Measurements from ENCODE around the gene SGPL1. TPM values are rescaled to one million over a fixed set of nuclear protein-coding genes. Genes with fewer than 3 reads are reported as not detected.

Gene SGPL1
- total and polyA plus RNA-seq, 10 of the 15 experiments (the other 5 are each of a cell fraction or from before 2014, with no cell fraction given) = 4.9 to 20.7 (median 10.6) TPM

Small RNAs within 50 kb of the gene (small RNA-seq; reads per million reads assigned to genes)
- not detected for gene RPS26P40

Other genes with a start within 250 kb of the SGPL1 start
- 1.1 and 1.9 TPM in 2 replicates for gene PRF1, start 213.2 kb upstream of the SGPL1 start, total RNA-seq (2014; rRNA removed)
- 1.1 and 1.4 TPM in 2 replicates for gene PRF1, start 213.2 kb upstream of the SGPL1 start, total RNA-seq (2014; rRNA removed; fragmentation: Illumina TruSeq; extraction: Trizol)
- gene PRF1, start 213.2 kb upstream of the SGPL1 start, total RNA-seq (2021) = 1.5 and 1.8 TPM in 2 replicates
- gene PRF1, start 213.2 kb upstream of the SGPL1 start, polyA plus RNA-seq (2011; rRNA removed) = 5.5 and 15.7 TPM in 2 replicates
- gene PRF1, start 213.2 kb upstream of the SGPL1 start, polyA plus RNA-seq (2014; fragmentation: Illumina TruSeq; extraction: Trizol) = 0.84 and 2.6 TPM in 2 replicates
- gene PRF1, start 213.2 kb upstream of the SGPL1 start, polyA plus RNA-seq (2014; fragmentation: Nextera tagmentation; extraction: Ambion mirVana) = 1 to 10 TPM; 1.7 to 1.9 TPM
- 0.97 and 1.3 TPM in 2 replicates for gene PRF1, start 213.2 kb upstream of the SGPL1 start, polyA plus RNA-seq (2014; rRNA removed)
- under 1 TPM; 0.88 to 1.00 TPM for gene PRF1, start 213.2 kb upstream of the SGPL1 start, polyA plus RNA-seq (2016; fragmentation: Nextera tagmentation; extraction: Ambion mirVana)
- gene ADAMTS14, start 143.4 kb upstream of the SGPL1 start, total RNA-seq (2014; rRNA removed) = not detected in 2 replicates
- not detected in 2 replicates for gene ADAMTS14, start 143.4 kb upstream of the SGPL1 start, total RNA-seq (2014; rRNA removed; fragmentation: Illumina TruSeq; extraction: Trizol)
- not detected in 2 replicates for gene ADAMTS14, start 143.4 kb upstream of the SGPL1 start, total RNA-seq (2021)
- 0.01 and 0.03 TPM in 2 replicates for gene ADAMTS14, start 143.4 kb upstream of the SGPL1 start, polyA plus RNA-seq (2011; rRNA removed)
- not detected in 2 replicates for gene ADAMTS14, start 143.4 kb upstream of the SGPL1 start, polyA plus RNA-seq (2014; fragmentation: Illumina TruSeq; extraction: Trizol)
- gene ADAMTS14, start 143.4 kb upstream of the SGPL1 start, polyA plus RNA-seq (2014; fragmentation: Nextera tagmentation; extraction: Ambion mirVana) = not detected
- 0.03 and 0.05 TPM in 2 replicates for gene ADAMTS14, start 143.4 kb upstream of the SGPL1 start, polyA plus RNA-seq (2014; rRNA removed)
- gene ADAMTS14, start 143.4 kb upstream of the SGPL1 start, polyA plus RNA-seq (2016; fragmentation: Nextera tagmentation; extraction: Ambion mirVana) = not detected
- not detected in 2 replicates for gene TBATA, start 30.6 kb upstream of the SGPL1 start, total RNA-seq (2014; rRNA removed)
- gene TBATA, start 30.6 kb upstream of the SGPL1 start, total RNA-seq (2014; rRNA removed; fragmentation: Illumina TruSeq; extraction: Trizol) = not detected in 2 replicates
- not detected in 2 replicates for gene TBATA, start 30.6 kb upstream of the SGPL1 start, total RNA-seq (2021)
- gene TBATA, start 30.6 kb upstream of the SGPL1 start, polyA plus RNA-seq (2011; rRNA removed) = not detected in 2 replicates
- not detected in 2 replicates for gene TBATA, start 30.6 kb upstream of the SGPL1 start, polyA plus RNA-seq (2014; fragmentation: Illumina TruSeq; extraction: Trizol)
- gene TBATA, start 30.6 kb upstream of the SGPL1 start, polyA plus RNA-seq (2014; fragmentation: Nextera tagmentation; extraction: Ambion mirVana) = not detected
- not detected in 2 replicates for gene TBATA, start 30.6 kb upstream of the SGPL1 start, polyA plus RNA-seq (2014; rRNA removed)
- not detected for gene TBATA, start 30.6 kb upstream of the SGPL1 start, polyA plus RNA-seq (2016; fragmentation: Nextera tagmentation; extraction: Ambion mirVana)
- 32.7 and 37.9 TPM in 2 replicates for gene PCBD1, start 72.6 kb downstream of the SGPL1 start, total RNA-seq (2014; rRNA removed)
- gene PCBD1, start 72.6 kb downstream of the SGPL1 start, total RNA-seq (2014; rRNA removed; fragmentation: Illumina TruSeq; extraction: Trizol) = 23.7 and 27.9 TPM in 2 replicates
- 25.1 and 30.3 TPM in 2 replicates for gene PCBD1, start 72.6 kb downstream of the SGPL1 start, total RNA-seq (2021)
- 58.2 and 66.8 TPM in 2 replicates for gene PCBD1, start 72.6 kb downstream of the SGPL1 start, polyA plus RNA-seq (2011; rRNA removed)
- gene PCBD1, start 72.6 kb downstream of the SGPL1 start, polyA plus RNA-seq (2014; fragmentation: Illumina TruSeq; extraction: Trizol) = 22.8 and 39.4 TPM in 2 replicates
- 10 to 100 TPM in 1 of 2 experiments, 1 to 10 TPM in 1; 5.6 to 13.2 TPM for gene PCBD1, start 72.6 kb downstream of the SGPL1 start, polyA plus RNA-seq (2014; fragmentation: Nextera tagmentation; extraction: Ambion mirVana)
- gene PCBD1, start 72.6 kb downstream of the SGPL1 start, polyA plus RNA-seq (2014; rRNA removed) = 30.5 and 32.9 TPM in 2 replicates
- gene PCBD1, start 72.6 kb downstream of the SGPL1 start, polyA plus RNA-seq (2016; fragmentation: Nextera tagmentation; extraction: Ambion mirVana) = 10 to 100 TPM; 49.2 to 58.5 TPM

All from GM12878 (cell line).